Measurements from ENCODE around the gene PCDHGB4. TPM values are rescaled to one million over a fixed set of nuclear protein-coding genes. Genes with fewer than 3 reads are reported as not detected.

PCDHGB4 gene
- total RNA-seq, 2 donors from 2014 or later = 0.06 to 0.08 TPM

Other genes with a start within 250 kb of the PCDHGB4 start
- not detected for gene PCDHB6, start 237.6 kb upstream of the PCDHGB4 start, total RNA-seq
- gene PCDHB7, start 215.1 kb upstream of the PCDHGB4 start, total RNA-seq = not detected
- gene PCDHB8, start 209.9 kb upstream of the PCDHGB4 start, total RNA-seq = not detected
- gene PCDHB16, start 205.3 kb upstream of the PCDHGB4 start, total RNA-seq = not detected
- gene PCDHB9, start 200.5 kb upstream of the PCDHGB4 start, total RNA-seq = not detected
- gene PCDHB10, start 195.3 kb upstream of the PCDHGB4 start, total RNA-seq = not detected
- not detected for gene PCDHB11, start 188.1 kb upstream of the PCDHGB4 start, total RNA-seq
- not detected for gene PCDHB12, start 179.0 kb upstream of the PCDHGB4 start, total RNA-seq
- gene PCDHB13, start 173.8 kb upstream of the PCDHGB4 start, total RNA-seq = under 1 TPM in 1 of 2 donors, not detected in 1; 0.08 TPM
- not detected for gene PCDHB14, start 164.4 kb upstream of the PCDHGB4 start, total RNA-seq
- gene PCDHB15, start 142.3 kb upstream of the PCDHGB4 start, total RNA-seq = not detected
- gene SLC25A2, start 83.6 kb upstream of the PCDHGB4 start, total RNA-seq = under 1 TPM in 1 of 2 donors, not detected in 1; 0.42 TPM
- gene TAF7, start 66.9 kb upstream of the PCDHGB4 start, total RNA-seq = 10 to 100 TPM; 45.3 to 50.4 TPM
- under 1 TPM; 0.09 to 0.16 TPM for gene PCDHGA1, start 57.2 kb upstream of the PCDHGB4 start, total RNA-seq
- gene PCDHGA2, start 48.9 kb upstream of the PCDHGB4 start, total RNA-seq = not detected
- gene PCDHGA3, start 43.9 kb upstream of the PCDHGB4 start, total RNA-seq = under 1 TPM in 1 of 2 donors, not detected in 1; 0.09 TPM
- not detected for gene PCDHGB1, start 37.6 kb upstream of the PCDHGB4 start, total RNA-seq
- under 1 TPM in 1 of 2 donors, not detected in 1; 0.32 TPM for gene PCDHGA4, start 32.7 kb upstream of the PCDHGB4 start, total RNA-seq
- gene PCDHGB2, start 27.7 kb upstream of the PCDHGB4 start, total RNA-seq = under 1 TPM; 0.17 to 0.34 TPM
- under 1 TPM in 1 of 2 donors, not detected in 1; 0.11 TPM for gene PCDHGA5, start 23.5 kb upstream of the PCDHGB4 start, total RNA-seq
- gene PCDHGB3, start 17.5 kb upstream of the PCDHGB4 start, total RNA-seq = under 1 TPM in 1 of 2 donors, not detected in 1; 0.21 TPM
- gene PCDHGA6, start 13.8 kb upstream of the PCDHGB4 start, total RNA-seq = under 1 TPM; 0.06 to 0.40 TPM
- gene PCDHGA7, start 5.0 kb upstream of the PCDHGB4 start, total RNA-seq = under 1 TPM in 1 of 2 donors, not detected in 1; 0.06 TPM
- gene PCDHGA8, start 4.9 kb downstream of the PCDHGB4 start, total RNA-seq = not detected
- gene PCDHGB5, start 10.2 kb downstream of the PCDHGB4 start, total RNA-seq = under 1 TPM; 0.09 to 0.24 TPM
- gene PCDHGA9, start 15.1 kb downstream of the PCDHGB4 start, total RNA-seq = not detected
- under 1 TPM in 1 of 2 donors, not detected in 1; 0.08 TPM for gene PCDHGB6, start 20.3 kb downstream of the PCDHGB4 start, total RNA-seq
- under 1 TPM; 0.06 to 0.08 TPM for gene PCDHGA10, start 25.3 kb downstream of the PCDHGB4 start, total RNA-seq
- gene PCDHGB7, start 30.0 kb downstream of the PCDHGB4 start, total RNA-seq = under 1 TPM in 1 of 2 donors, not detected in 1; 0.11 TPM
- gene PCDHGA11, start 33.4 kb downstream of the PCDHGB4 start, total RNA-seq = under 1 TPM in 1 of 2 donors, not detected in 1; 0.09 TPM
- not detected for gene PCDHGA12, start 42.8 kb downstream of the PCDHGB4 start, total RNA-seq
- under 1 TPM in 1 of 2 donors, not detected in 1; 0.56 TPM for gene PCDHGC3, start 88.3 kb downstream of the PCDHGB4 start, total RNA-seq
- not detected for gene PCDHGC4, start 97.3 kb downstream of the PCDHGB4 start, total RNA-seq
- not detected for gene PCDHGC5, start 101.4 kb downstream of the PCDHGB4 start, total RNA-seq
- 100 to 1,000 TPM; 186 to 268 TPM for gene DIAPH1, start 231.3 kb downstream of the PCDHGB4 start, total RNA-seq
- gene HDAC3, start 249.2 kb downstream of the PCDHGB4 start, total RNA-seq = 100 to 1,000 TPM; 123 to 174 TPM
- 10 to 100 TPM; 16.5 to 29.9 TPM for gene RELL2, start 249.3 kb downstream of the PCDHGB4 start, total RNA-seq